ENCODE measurements around the gene CCDC74B. TPM values are rescaled to one million over a fixed set of nuclear protein-coding genes. Genes with fewer than 3 reads are reported as not detected.

The CCDC74B gene
- total and polyA plus RNA-seq, 2 of the 8 experiments (the other 6 are each of a cell fraction or from before 2014, with no cell fraction given): 6.4 to 6.7 TPM

DNA sequence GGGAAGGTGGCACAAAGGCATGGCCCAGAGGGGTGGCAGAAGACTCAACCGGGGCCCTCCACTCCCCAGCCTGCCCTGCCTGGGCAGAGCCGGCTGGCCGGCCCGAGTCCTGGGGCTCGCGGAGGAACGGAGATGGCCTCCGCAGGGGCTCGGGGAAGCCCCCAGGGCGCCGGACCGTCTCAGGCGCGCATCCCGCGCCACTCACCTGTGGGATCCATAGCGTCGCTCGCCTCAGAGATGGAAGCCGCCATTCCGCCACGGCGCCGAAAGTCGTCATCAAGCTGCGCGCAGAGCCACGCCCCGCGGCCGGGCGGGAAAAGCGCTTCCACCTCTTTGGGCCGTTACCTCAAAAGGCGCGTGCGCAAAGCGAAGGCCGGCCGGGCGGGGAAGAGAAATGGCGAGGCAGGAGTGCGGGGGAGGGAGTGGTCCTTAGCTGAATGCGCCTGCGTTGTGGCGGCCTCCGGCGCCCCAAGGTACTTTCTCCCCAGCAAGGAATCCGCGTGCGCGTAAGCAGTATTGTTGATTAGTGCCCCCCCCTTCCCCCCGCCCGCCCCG, 36.5 kb upstream of the CCDC74B start, which contains the start of gene SMPD4:
SMPD4 (minus strand) TSS at position 278 of the 555 bp plus-strand sequence. CDS start 5,010 bp downstream, outside the sequence.
- no peak within 1 kb of the TSS for H3K14ac ChIP-seq (ENCODE audit: insufficient read length)
- no peak within 1 kb of the TSS for H3K4ac ChIP-seq (replicated peaks; ENCODE audit: insufficient read length, low read depth, low read length)
- no peak within 1 kb of the TSS for H3K23ac ChIP-seq (ENCODE audit: insufficient read length)
- peaks cover 0 to 7% (median 3%) of the 10 kb centered on the region in 4 experiments; a peak in 4 of 7 replicates for H3K4me1 ChIP-seq (replicated peaks in 1 of 4; ENCODE audit: control insufficient read depth in 3 of 4, insufficient read depth in 4 of 4, low read length in 3 of 4)
- H2BK120ac ChIP-seq (replicated peaks; ENCODE audit: low read depth, low read length): no peak within 1 kb of the TSS
- FAIRE-seq (no peak), DNase-seq (ENCODE audit: low read depth in 1 of 2, low spot score in 2 of 2) (peak; percentile 70 to 99)
- peak within 1 kb of the TSS; percentile 88 to 99 (median 98) for H3K4me3 ChIP-seq (ENCODE audit: extremely low read depth in 1 of 4, insufficient read depth in 2 of 4, low read depth in 3 of 4, low read length in 4 of 4)
- POLR2A ChIA-PET (ENCODE audit: partially characterized antibody): interaction anchor here (0.9 to 3.5 kb wide), 10 partner anchors 10 to 174 kb away, joined by 3 to 23 read pairs (median 6); partner anchors contain the start of genes CCDC74B, IMP4 and PTPN18
- H2BK20ac ChIP-seq (ENCODE audit: low read length): no peak within 1 kb of the TSS
- no peak within 1 kb of the TSS; the same call in 1 of the 2 replicates for H2AFZ ChIP-seq (ENCODE audit: low read length)
- peak within 1 kb of the TSS; percentile 80 for H4K5ac ChIP-seq (ENCODE audit: insufficient read length, low read depth, low read length)
- H3K4me2 ChIP-seq (ENCODE audit: insufficient read depth in 1 of 2, low read depth in 2 of 2, low read length in 2 of 2): peak within 1 kb of the TSS; percentile 83 to 90
- H3K79me2 ChIP-seq (ENCODE audit: control insufficient read depth in 1 of 2, insufficient read depth in 2 of 2, low read length in 2 of 2): peaks cover 14 to 52% of the 10 kb centered on the region in 2 experiments
- 0 out of 2 replicates have a peak within 1 kb of the TSS, but pooled peaks have one; percentile 50 for H2BK12ac ChIP-seq (ENCODE audit: low read depth, low read length)
- no peak within 1 kb of the TSS for H4K91ac ChIP-seq (replicated peaks; ENCODE audit: insufficient read length, low read length)
- WGBS, 2 experiments (ENCODE audit: extremely low coverage in 1 of 2, insufficient coverage in 1 of 2, insufficient read length in 1 of 2, insufficient replicate concordance in 2 of 2, low coverage in 1 of 2, low lambda C conversion rate in 2 of 2, missing lambda C conversion rate in 1 of 2): 1% methylated on average over 19 of the region's 55 CpGs; no CpG with 5 or more reads in 1 of the 2 experiments
- H4K8ac ChIP-seq (ENCODE audit: extremely low read depth, insufficient read depth, low read length): peak within 1 kb of the TSS; percentile 100
- H3K9me3 ChIP-seq (ENCODE audit: insufficient read depth in 2 of 2, low read depth in 1 of 2, low read length in 1 of 2): no peaks in the 10 kb centered on the region
- H4K20me1 ChIP-seq (replicated peaks in 1 of 2; ENCODE audit: control insufficient read depth in 1 of 2, insufficient read depth in 2 of 2, low read length in 2 of 2): no peaks in the 10 kb centered on the region
- peaks cover 2% of the 10 kb centered on the region; the same call in 1 of the 2 replicates for H3K23me2 ChIP-seq (ENCODE audit: low read depth, low read length)
- H3K9ac ChIP-seq (replicated peaks in 1 of 4; ENCODE audit: extremely low read depth in 1 of 4, low read depth in 3 of 4, low read length in 3 of 4): peak within 1 kb of the TSS; percentile 90 to 99 (median 96)
- H3K27me3 ChIP-seq (replicated peaks in 1 of 4; ENCODE audit: control insufficient read depth in 3 of 4, extremely low read depth in 1 of 4, insufficient read depth in 3 of 4, low read length in 3 of 4): no peaks in the 10 kb centered on the region
- peak within 1 kb of the TSS; percentile 96 for H3K27ac ChIP-seq (ENCODE audit: low read depth, low read length)
- H3K18ac ChIP-seq (ENCODE audit: extremely low read depth, low read length): peak within 1 kb of the TSS; percentile 48
- H3K79me1 ChIP-seq (ENCODE audit: low read depth, low read length): peaks cover 2% of the 10 kb centered on the region; the same call in 1 of the 2 replicates
- H3K56ac ChIP-seq (replicated peaks; ENCODE audit: insufficient read length, low read depth, low read length): peak within 1 kb of the TSS; percentile 82
- peak within 1 kb of the TSS; percentile 92 for H2BK5ac ChIP-seq (ENCODE audit: low read depth, low read length)
- peak within 1 kb of the TSS; percentile 90; the same call in 1 of the 2 replicates for H2AK5ac ChIP-seq (ENCODE audit: low read depth, low read length)
- no peak within 1 kb of the TSS for H2BK15ac ChIP-seq (ENCODE audit: low read length)
- H3K36me3 ChIP-seq (ENCODE audit: control insufficient read depth in 2 of 4, insufficient read depth in 4 of 4, low read length in 3 of 4): peaks cover 0 to 7% (median 1%) of the 10 kb centered on the region in 4 experiments; a peak in 3 of 8 replicates
- CTCF ChIA-PET (ENCODE audit: partially characterized antibody): interaction anchor here (0.6 to 3.9 kb wide), 7 partner anchors 10 to 165 kb away, joined by 3 to 28 read pairs (median 3); no protein-coding TSS in a partner anchor
- TF ChIP-seq YY1 (IDR thresholded peaks at IDR 0.05; ENCODE audit: low read depth, low read length): peak; percentile 97
- peak; percentile 61; the same call in 1 of the 2 replicates for TF ChIP-seq SRF (IDR thresholded peaks at IDR 0.05; ENCODE audit: low read depth, low read length)
- TF ChIP-seq POLR2AphosphoS5 (IDR thresholded peaks at IDR 0.05; ENCODE audit: low read depth, low read length): peak; percentile 76
- peak; percentile 96 for TF ChIP-seq KDM5A (IDR thresholded peaks at IDR 0.05; ENCODE audit: low read length)
- TF ChIP-seq PHF8 (conservative IDR thresholded peaks at IDR 0.05; ENCODE audit: low read depth, low read length): peak; percentile 85
- TF ChIP-seq SP1 (IDR thresholded peaks at IDR 0.05; ENCODE audit: low read depth, low read length): no peak; the same call in 1 of the 2 replicates
- TF ChIP-seq POLR2A (IDR thresholded peaks at IDR 0.05; ENCODE audit: control extremely low read depth in 1 of 2, low read depth in 2 of 2, low read length in 2 of 2): peak; percentile 67 to 92
- TF ChIP-seq ASH2L (IDR thresholded peaks at IDR 0.05; ENCODE audit: low read length): peak; percentile 53
- no peak for TF ChIP-seq CHD2 (IDR thresholded peaks at IDR 0.05; ENCODE audit: low read length)
- TF ChIP-seq POU5F1 (IDR thresholded peaks at IDR 0.05; ENCODE audit: low read depth, low read length): no peak
- TF ChIP-seq RFX5 (IDR thresholded peaks at IDR 0.05; ENCODE audit: borderline replicate concordance, low read depth, low read length): no peak
- peak; percentile 97 for TF ChIP-seq CREB1 (IDR thresholded peaks at IDR 0.05)
- no peak for TF ChIP-seq HDAC2 (IDR thresholded peaks at IDR 0.05; ENCODE audit: borderline replicate concordance in 1 of 2, low read depth in 2 of 2, low read length in 2 of 2)
- no peak for TF ChIP-seq RXRA (IDR thresholded peaks at IDR 0.05; ENCODE audit: insufficient read depth, low read depth, low read length)

Measured in H1 (cell line).